ENCODE results near the gene MRPS12.

- TF ChIP-seq EZH2 (IDR thresholded peaks at IDR 0.05; ENCODE audit: insufficient read depth, poor library complexity, severe bottlenecking) (no peak), EZH2phosphoT487 (IDR thresholded peaks at IDR 0.05; ENCODE audit: insufficient read depth, low read depth) (no peak)
Measured at GRCh38 chr19:38933544-38933943, 2.8 kb downstream of the MRPS12 start.

All from GM23248 (cell line).